Esophagus (tissue), 2 donors: ENCODE results near the gene SNX22. TPM values are rescaled to one million over a fixed set of nuclear protein-coding genes. Genes with fewer than 3 reads are reported as not detected.
A peak's percentile ranks its signal among the peaks of the same experiment; 100 is the strongest.

ENCODE experiments used
- H3K27ac ChIP-seq, 2 donors: one replicate each; pipeline ENCODE4 v1.5.1; 2013; ENCODE audit warnings: low read depth in 2 of 2, mild to moderate bottlenecking in 2 of 2, inconsistent platforms in 1 of 2, low read length in 1 of 2, moderate library complexity in 1 of 2
- H3K27me3 ChIP-seq, 2 donors: one replicate each; pipeline ENCODE4 v1.6.1; 2013; ENCODE audit warnings: low read length in 2 of 2, control low read depth in 1 of 2, mild to moderate bottlenecking in 1 of 2; ENCODE audit not compliant: insufficient read depth in 2 of 2, control insufficient read depth in 1 of 2
- H3K36me3 ChIP-seq, 2 donors: one replicate each; pipeline ENCODE4 v1.6.1; 2013; ENCODE audit warnings: low read length in 1 of 2; ENCODE audit not compliant: control insufficient read depth in 2 of 2, insufficient read depth in 2 of 2
- H3K4me1 ChIP-seq, 2 donors: one replicate each; pipeline ENCODE4 v1.6.1; 2013; ENCODE audit warnings: low read length in 1 of 2; ENCODE audit not compliant: control insufficient read depth in 2 of 2, insufficient read depth in 2 of 2
- H3K4me3 ChIP-seq, 2 donors: one replicate each; pipeline ENCODE4 v1.5.1; 2013; ENCODE audit warnings: low read length in 2 of 2, mild to moderate bottlenecking in 2 of 2, low read depth in 1 of 2, moderate library complexity in 1 of 2
- H3K9me3 ChIP-seq, 2 donors: one replicate each; pipeline ENCODE4 v1.6.1; 2013; ENCODE audit warnings: mild to moderate bottlenecking in 2 of 2, low read depth in 1 of 2, low read length in 1 of 2, moderate library complexity in 1 of 2; ENCODE audit not compliant: control insufficient read depth in 2 of 2, insufficient read depth in 1 of 2
- WGBS, 2 donors: extraction: QIAGEN DNeasy Blood & Tissue Kit; methylation state at CpG; one replicate each; pipeline ENCODE4 v1.1.7; 2013; 5-methylcytosine and 5-hydroxymethylcytosine counted together
- polyA plus RNA-seq, 2 donors: library from polyadenylated mRNA; stranded (reverse); fragments of 200-250 nt; gene quantifications; one replicate each; pipeline ENCODE4 v1.2.3, GENCODE V29; 2013
- donor health status: healthy with polysubstance abuse.
- donor health status: Bipolar disorder and iron deficiency.

SNX22 gene
- polyA plus RNA-seq, 2 donors = 0.72 to 1.1 TPM

DNA sequence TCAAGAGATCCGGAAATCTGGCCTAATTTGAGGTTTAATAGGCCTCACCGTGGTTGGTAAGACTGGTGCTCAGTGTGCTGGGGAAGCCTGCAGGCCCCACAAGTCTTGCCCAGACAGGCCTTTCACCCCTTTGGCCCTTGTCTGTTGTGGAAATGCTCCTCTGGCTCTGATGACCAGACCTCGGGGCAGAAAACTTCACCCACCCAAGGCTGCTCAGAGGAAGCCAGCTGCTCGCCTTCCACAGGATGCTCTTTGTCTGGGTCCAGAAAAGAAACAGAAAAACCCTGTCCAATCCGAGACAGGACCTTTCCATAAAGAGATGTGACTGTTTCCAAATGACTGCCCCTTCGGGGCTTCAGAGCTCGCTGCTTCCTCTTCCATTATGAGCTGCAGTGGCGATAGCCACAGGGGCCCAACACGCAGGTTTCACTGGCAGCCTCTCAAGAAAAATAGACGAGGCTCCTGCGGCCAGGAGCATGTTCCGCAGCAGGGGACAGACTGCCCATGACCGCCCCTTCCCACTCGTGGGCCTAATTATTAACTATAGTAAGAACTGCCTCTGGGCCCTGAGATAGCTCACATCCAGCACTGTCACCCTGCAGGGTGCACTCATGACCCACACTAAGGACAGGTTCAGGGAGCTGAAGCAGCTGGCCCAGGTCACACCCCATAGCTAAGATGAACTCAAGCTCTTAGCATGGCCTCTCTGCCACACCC lies 6.8 kb upstream of the SNX22 start:
- Histone ChIP-seq H3K4me1 (no peaks in the 10 kb centered on the region), H3K4me3 (no peak overlapping the region), H3K27me3 (no peaks in the 10 kb centered on the region), H3K36me3 (peaks cover 16% of the 10 kb centered on the region in 2 donors), H3K27ac (no peak overlapping the region), H3K9me3 (no peaks in the 10 kb centered on the region)
- WGBS, 2 donors = 84 to 87% methylated on average over 14 of the region's 14 CpGs

DNA sequence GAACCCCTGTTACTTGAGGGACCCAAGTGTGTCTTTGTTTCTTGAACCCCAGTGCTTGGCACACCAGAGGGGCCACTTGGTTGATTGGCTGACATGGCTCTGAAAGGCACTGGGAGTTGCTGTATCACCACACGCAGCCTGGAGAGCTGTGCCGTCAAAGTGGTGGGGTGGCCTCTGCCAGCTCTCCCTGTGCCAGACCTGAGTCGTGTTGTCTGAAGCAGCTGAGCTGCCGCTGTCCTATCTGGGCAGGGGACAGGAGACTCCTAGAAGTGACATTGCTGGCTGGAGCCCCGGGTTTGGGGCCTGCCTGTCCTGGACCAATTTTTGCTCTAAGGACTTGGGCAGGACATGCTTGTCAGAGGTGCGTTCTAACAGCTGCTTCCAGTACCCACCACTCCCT lies 5.5 kb upstream of the SNX22 start:
- Histone ChIP-seq H3K4me1 (no peaks in the 10 kb centered on the region), H3K4me3 (no peak overlapping the region), H3K36me3 (peaks cover 15 to 16% of the 10 kb centered on the region in 2 donors), H3K9me3 (no peaks in the 10 kb centered on the region), H3K27me3 (no peaks in the 10 kb centered on the region), H3K27ac (no peak overlapping the region)
- WGBS, 2 donors = 78 to 80% methylated on average over 6 of the region's 6 CpGs

DNA sequence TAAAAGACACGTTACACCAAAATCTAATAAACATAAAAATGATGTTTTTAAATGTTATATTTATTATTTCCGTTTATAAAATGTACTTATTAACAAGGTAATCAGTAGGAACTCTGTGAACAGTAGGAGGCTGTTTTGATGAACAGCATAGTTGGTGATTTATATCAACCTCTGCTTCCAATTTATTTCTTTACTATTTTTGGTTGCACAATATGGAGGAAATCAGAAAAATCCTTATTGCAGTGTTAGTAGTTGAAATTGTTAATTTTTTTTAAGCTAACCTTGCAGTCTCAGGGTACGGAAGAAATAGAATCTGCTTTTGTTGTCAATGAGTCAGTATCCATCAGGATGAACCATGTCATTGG lies 5.0 kb upstream of the SNX22 start:
- H3K4me1 ChIP-seq = no peaks in the 10 kb centered on the region
- H3K36me3 ChIP-seq = peaks cover 11% of the 10 kb centered on the region in 2 donors
- H3K4me3 ChIP-seq = no peak overlapping the region
- no peaks in the 10 kb centered on the region for H3K27me3 ChIP-seq
- H3K9me3 ChIP-seq = no peaks in the 10 kb centered on the region
- no peak overlapping the region for H3K27ac ChIP-seq
- WGBS, 2 donors = 82 to 92% methylated on average over 3 of the region's 3 CpGs

DNA sequence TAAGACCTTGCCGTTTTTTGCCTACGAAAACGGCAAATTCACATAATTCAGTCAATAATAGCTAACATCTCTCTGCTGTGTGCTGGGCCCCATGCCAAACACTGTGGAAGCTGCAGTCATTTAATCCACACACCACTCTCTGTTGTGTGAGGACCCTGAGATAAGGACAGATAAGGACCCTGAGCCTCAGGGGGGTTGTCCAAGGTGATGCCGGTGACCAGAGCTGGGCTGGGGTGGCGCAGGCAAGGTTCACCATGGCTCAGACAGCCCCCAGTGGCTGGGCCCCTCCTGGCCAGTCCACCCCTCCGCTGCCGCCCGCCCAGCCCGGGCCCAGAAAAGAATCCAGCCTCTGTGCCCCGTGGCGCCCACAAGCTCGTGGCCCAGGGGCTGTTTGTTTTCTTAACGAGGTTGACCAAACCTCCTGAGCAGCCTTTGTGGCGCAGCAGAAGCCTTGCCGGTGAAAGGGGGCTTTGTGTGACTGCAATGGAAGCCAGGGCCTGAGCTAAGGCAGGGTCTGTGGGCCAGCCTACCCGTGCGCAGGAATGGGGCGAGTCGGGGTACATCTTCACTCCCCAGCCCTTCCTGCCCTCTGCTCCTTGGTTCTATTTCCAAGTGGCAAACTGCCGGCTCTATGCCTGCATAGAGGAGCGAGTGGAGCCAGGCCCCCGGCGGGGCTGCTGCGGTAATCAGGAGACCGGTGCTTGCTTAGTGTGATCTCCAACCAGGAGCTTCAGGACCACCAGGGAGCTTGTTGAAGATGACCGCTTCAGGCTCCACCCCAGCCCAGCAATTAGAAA lies 4.4 kb upstream of the SNX22 start:
- Histone ChIP-seq H3K9me3 (no peaks in the 10 kb centered on the region), H3K27me3 (peaks cover 0 to 2% of the 10 kb centered on the region in 2 donors), H3K4me1 (peaks cover 0 to 5% of the 10 kb centered on the region in 2 donors), H3K4me3 (no peak overlapping the region), H3K36me3 (peaks cover 7 to 8% of the 10 kb centered on the region in 2 donors), H3K27ac (no peak overlapping the region)
- 78 to 80% methylated on average over 26 of the region's 26 CpGs for WGBS, 2 donors

DNA sequence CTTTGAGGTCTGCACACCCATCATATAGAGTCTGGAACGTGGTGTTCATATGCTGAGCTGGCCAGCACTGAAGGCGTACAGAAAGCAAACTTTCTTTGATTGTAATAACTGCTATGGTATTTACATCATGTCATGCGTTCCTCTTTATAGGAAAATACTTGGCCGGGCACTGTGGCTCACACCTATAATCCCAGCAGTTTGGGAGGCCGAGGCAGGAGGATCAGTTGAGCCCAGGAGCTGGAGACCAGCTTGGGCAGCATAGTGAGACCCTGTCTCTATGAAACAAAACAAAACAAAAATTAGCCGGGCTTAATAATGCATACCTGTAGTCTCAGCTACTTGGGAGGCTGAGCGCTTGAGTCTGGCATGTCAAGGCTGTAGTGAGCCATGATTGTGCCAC lies 3.4 kb upstream of the SNX22 start:
- Histone ChIP-seq H3K4me3 (no peak overlapping the region), H3K36me3 (peaks cover 3 to 7% of the 10 kb centered on the region in 2 donors), H3K9me3 (no peaks in the 10 kb centered on the region), H3K27me3 (peaks cover 0 to 2% of the 10 kb centered on the region in 2 donors), H3K4me1 (peaks cover 0 to 8% of the 10 kb centered on the region in 2 donors), H3K27ac (no peak overlapping the region)
- WGBS, 2 donors = 81% methylated on average over 7 of the region's 7 CpGs

DNA sequence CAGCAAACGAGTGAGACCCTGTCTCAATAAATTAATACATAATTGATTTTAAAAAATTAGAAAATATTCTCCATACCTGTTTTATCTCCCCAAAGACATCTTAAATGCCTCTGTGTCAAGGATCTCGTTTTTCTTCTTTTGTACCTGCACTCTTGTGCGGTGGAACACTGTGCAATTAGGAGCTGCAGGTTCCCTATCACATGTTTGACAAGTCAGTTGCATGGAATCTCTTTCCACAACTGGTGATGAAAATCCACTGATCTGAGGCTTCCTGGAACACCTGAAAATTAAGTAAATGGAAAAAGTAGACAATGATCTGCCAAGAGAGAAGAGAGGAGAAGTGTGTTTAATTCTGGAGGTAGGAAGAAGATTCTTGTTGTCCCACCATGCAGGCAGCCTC lies 3.0 kb upstream of the SNX22 start:
- Histone ChIP-seq H3K36me3 (peaks cover 0 to 7% of the 10 kb centered on the region in 2 donors), H3K4me1 (peaks cover 0 to 8% of the 10 kb centered on the region in 2 donors), H3K27ac (no peak overlapping the region), H3K27me3 (peaks cover 0 to 2% of the 10 kb centered on the region in 2 donors), H3K4me3 (no peak overlapping the region), H3K9me3 (no peaks in the 10 kb centered on the region)
- 68 to 75% methylated on average over 3 of the region's 3 CpGs for WGBS, 2 donors

DNA sequence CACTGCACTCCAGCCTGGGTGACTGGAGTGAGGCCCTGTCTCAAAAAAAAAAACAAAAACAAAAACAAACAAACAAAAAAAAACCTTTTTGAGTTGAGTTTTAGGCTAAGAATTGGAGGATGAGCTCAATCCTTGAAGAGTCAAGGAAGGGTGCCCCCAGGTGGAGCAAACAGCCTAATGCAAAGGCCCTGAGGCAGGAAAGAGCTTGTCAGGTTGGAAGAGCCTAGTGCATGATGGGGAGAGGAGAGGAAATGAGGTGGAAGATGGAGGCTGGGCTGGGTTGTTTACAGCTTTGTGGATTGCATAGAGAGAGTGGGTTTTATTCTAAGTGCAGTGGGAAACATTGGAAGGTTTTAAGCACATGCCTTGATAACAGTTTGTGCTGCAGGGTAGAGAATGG lies 2.1 kb upstream of the SNX22 start:
- H3K36me3 ChIP-seq = peaks cover 4% of the 10 kb centered on the region in 2 donors
- H3K27me3 ChIP-seq = peaks cover 0 to 2% of the 10 kb centered on the region in 2 donors
- H3K9me3 ChIP-seq = no peaks in the 10 kb centered on the region
- peaks cover 0 to 8% of the 10 kb centered on the region in 2 donors for H3K4me1 ChIP-seq
- H3K27ac ChIP-seq = no peak overlapping the region
- no peak overlapping the region for H3K4me3 ChIP-seq

DNA sequence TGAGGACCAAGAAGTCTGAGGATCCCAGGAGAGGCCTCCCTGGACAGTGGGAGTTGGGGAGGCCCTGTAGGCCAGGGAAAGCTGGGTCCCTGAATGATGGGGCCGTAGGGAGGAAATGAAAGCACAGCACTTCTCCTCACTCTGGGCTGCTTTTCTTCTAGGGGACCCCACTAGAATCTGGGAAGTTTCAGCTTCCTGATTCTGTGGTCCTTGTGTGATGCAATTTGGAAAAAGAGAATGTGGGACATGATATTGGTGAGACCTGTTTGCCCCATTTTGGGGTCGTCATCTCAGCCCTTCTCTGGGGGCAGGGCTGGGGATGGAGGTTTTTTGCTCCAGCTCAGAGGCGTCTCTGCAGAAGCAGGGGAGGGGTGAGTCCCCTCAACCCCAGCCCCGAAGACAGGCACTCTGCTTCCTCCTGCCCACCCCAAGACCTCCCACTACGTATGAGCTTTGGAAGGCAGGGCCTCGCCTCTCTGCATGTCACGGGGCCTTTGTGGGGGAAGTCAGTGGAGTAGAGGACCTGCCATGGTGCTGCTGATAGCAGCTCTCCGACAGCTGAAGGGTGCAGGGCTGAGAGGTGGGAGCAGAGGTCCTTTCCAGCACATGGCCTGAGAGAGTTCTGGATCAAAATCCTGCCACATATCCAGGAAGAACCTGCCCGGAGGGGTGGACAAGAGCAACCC lies 1.5 kb upstream of the SNX22 start:
- Histone ChIP-seq H3K27me3 (peaks cover 0 to 2% of the 10 kb centered on the region in 2 donors), H3K27ac (no peak overlapping the region), H3K9me3 (no peaks in the 10 kb centered on the region), H3K4me3 (no peak overlapping the region), H3K4me1 (peaks cover 0 to 8% of the 10 kb centered on the region in 2 donors), H3K36me3 (peaks cover 0 to 5% of the 10 kb centered on the region in 2 donors)
- 71 to 76% methylated on average over 9 of the region's 9 CpGs for WGBS, 2 donors

DNA sequence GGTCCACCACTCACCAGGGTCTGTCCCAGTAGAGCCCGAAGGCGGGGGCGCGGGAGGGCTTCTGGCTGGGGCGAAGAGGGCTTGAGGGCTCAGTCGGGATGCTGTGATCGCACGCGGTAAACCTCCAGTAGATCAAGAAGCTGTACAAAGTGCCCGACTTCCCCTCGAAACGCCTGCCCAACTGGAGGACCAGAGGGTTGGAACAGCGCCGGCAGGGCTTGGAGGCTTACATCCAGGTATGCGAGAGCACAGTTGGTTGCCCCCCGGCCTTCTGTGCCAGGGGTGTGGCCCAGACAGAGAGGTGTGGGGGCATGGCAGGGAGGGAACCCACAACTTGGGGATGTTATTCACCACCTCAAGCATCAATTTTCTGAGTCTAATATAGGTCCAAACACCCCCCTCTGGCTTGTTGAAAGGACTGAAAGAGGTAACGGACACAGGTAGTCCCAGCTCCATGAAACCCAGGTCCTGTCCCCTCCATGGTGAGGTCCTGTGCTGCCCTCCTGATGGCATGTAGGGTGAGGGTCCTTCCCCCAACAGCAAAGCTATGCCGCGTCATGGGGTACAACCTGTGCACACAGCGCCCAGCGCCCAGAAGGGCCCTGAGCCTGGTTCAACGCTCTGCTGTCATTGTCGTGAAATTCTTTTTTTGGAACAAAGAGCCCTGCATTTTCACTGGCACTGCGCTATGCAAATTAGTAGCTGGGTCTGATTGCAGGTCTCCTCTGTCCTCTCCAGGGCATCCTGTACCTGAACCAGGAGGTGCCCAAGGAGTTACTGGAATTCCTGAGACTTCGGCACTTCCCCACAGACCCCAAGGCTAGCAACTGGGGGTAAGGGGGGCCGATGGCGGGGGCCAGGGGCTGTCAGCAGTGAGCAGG lies 1.2 kb downstream of the SNX22 start:
- no peaks in the 10 kb centered on the region for H3K9me3 ChIP-seq
- H3K36me3 ChIP-seq = peaks cover 18 to 25% of the 10 kb centered on the region in 2 donors
- no peak overlapping the region for H3K27ac ChIP-seq
- H3K27me3 ChIP-seq = peaks cover 0 to 2% of the 10 kb centered on the region in 2 donors
- peaks cover 0 to 8% of the 10 kb centered on the region in 2 donors for H3K4me1 ChIP-seq
- 23 to 25% methylated on average over 27 of the region's 27 CpGs for WGBS, 2 donors
- H3K4me3 ChIP-seq = peak overlapping the region in 1 of 2 donors; percentile 45
